ACC112 (cell line): ENCODE data around the gene CR2.
"Not testable (repeated sequence)": the region's sequence is repeated elsewhere in the genome, so short reads cannot be mapped to it uniquely, and the experiment has no call there.

Experiments
- H2AFZ ChIP-seq: fragments of 200-600 bp; sonication (generic); one replicate; pipeline ENCODE4 v1.6.0; 2017; ENCODE audit warnings: antibody characterized with exemption, low read length; ENCODE audit not compliant: unreplicated experiment
- H3K27ac ChIP-seq: fragments of 200-600 bp; sonication (generic); 2 replicates; pipeline ENCODE4 v1.5.1; 2014; ENCODE audit warnings: low read depth, mild to moderate bottlenecking, antibody characterized with exemption, low read length, moderate library complexity
- H3K27me3 ChIP-seq: fragments of 200-600 bp; sonication (generic); 2 replicates; pipeline ENCODE4 v1.6.1; 2014; ENCODE audit warnings: mild to moderate bottlenecking, antibody characterized with exemption, low read length, moderate library complexity, mixed read lengths; ENCODE audit not compliant: insufficient read depth
- H3K36me3 ChIP-seq: fragments of 200-600 bp; sonication (generic); 2 replicates; pipeline ENCODE4 v1.6.1; 2016; ENCODE audit warnings: mild to moderate bottlenecking, antibody characterized with exemption, low read length, moderate library complexity, mixed read lengths; ENCODE audit not compliant: insufficient read depth
- H3K4me1 ChIP-seq: fragments of 200-600 bp; sonication (generic); one replicate; pipeline ENCODE4 v1.6.1; 2016; ENCODE audit warnings: low read length, mixed read lengths; ENCODE audit not compliant: insufficient read depth, unreplicated experiment, control insufficient read depth
- H3K4me3 ChIP-seq: fragments of 200-600 bp; sonication (generic); 2 replicates; pipeline ENCODE4 v1.5.1; 2014; ENCODE audit warnings: mild to moderate bottlenecking, low read depth, low read length
- H3K79me2 ChIP-seq: fragments of 200-600 bp; sonication (generic); one replicate; pipeline ENCODE4 v1.6.0; 2016; ENCODE audit warnings: low read length; ENCODE audit not compliant: control insufficient read depth, unreplicated experiment, insufficient read depth

CR2 gene

DNA sequence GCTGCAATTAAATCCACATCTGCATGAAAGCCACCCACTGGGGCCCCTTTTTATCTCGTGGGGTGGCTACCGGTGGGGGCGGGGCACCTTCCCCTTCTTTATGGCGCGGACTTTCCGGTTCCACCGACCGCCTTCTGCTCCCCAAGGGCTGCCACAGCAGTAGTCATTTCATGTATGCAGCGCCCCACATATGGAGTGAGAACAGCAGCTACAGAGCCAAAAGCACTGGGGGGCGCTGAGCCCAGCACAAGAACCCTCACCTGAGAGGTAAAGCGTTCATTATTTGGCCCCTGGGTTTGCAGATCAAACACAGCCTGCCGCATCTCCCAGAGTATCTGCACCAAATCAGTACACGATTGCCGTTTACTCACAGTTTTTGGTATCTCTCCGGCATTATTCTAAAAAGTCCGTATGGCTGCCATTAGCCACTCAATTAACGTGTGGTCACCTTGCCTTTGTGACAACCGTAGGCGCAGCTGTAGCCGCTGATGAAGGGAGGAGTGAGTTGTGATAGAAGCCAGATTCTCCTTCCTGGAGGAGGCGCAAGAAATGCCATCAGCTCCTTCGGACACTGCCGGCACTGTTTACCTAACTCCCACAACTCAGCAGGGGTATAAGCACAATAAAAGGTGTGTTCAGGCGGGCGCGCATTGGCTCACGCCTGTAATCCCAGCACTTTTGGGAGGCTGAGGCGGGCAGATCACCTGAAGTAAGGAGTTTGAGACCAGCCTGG, 30.4 kb upstream of the CR2 start:
- Histone ChIP-seq H2AFZ (no peak overlapping the region), H3K4me3 (no peak overlapping the region)

DNA sequence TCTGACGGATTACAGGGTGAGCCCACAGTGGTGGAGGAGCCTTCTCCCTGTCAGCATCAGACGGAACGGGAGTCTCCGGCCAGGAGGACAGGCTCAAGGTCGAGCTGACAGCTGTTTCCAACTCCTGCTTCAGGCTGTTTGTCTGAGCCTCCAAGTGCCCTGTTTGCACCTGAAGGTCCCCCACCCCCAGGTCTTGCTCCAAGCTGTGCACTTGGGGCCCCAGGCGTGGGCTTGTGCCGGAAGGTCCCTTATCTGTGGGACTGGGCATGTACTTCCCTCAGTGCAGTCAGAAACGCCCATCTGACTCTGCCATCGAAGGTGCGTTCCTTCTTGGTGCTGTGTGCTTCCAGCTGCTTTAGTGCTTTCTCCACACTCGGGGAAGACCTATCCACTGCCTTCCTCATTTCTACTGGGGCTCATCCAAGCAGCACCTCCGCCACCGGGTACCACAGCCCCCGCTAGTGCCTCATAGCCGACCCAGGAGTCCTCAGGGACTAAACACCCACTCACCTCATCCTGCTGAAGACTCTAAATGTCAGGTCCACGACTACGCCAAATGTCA, 29.5 kb upstream of the CR2 start:
- Histone ChIP-seq H3K27me3 (peaks cover 51% of the 10 kb centered on the region), H3K27ac (no peak overlapping the region), H3K36me3 (no peaks in the 10 kb centered on the region), H3K4me1 (no peaks in the 10 kb centered on the region), H3K4me3 (no peak overlapping the region), H3K79me2 (no peaks in the 10 kb centered on the region), H2AFZ (no peak overlapping the region)

More for the DNA sequence above, 30.4 kb upstream of the CR2 start:
- H3K36me3 ChIP-seq, result no peaks in the 10 kb centered on the region
- H3K27me3 ChIP-seq, result peaks cover 50% of the 10 kb centered on the region
- H3K79me2 ChIP-seq, result no peaks in the 10 kb centered on the region
- no peak overlapping the region for H3K27ac ChIP-seq
- H3K4me1 ChIP-seq, result no peaks in the 10 kb centered on the region

DNA sequence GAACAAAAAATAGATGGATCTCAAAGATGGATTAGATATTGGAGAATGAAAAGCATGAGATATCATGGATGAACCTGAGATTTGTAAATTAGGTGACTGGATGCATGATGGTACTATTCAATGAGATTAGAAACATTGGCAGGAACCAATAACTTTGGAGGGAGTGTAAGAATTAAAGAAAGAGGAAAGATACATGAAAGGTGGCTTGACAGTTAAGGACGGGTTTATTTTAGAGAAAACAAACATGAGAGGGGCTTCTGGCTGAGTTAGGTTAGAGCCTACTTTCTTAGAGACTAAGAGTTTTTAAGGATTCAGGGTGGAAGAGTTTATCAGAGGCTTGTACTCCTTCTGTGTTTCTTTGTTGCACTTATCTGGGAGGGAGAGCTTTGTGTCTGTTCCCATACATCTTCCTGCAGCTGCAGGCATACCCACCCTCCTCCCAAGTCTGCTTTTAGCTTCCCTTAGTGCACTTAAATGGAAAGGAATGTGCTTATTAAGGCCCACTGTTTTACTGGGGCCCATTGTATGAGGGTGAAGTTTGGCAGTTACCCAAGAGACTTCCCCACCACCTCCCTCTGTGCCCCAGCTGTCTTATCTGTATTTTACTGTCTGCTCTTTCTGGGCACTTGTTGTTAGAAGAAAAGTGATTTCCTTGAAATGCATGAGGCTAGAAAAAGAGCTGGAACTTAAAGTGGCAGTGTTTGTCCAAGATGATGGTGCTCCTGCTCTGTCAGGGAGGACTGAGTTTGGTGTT, 26.1 kb upstream of the CR2 start:
- Histone ChIP-seq H3K79me2 (no peaks in the 10 kb centered on the region), H3K4me1 (no peaks in the 10 kb centered on the region), H3K27ac (no peak overlapping the region), H3K4me3 (no peak overlapping the region), H3K36me3 (no peaks in the 10 kb centered on the region), H2AFZ (no peak overlapping the region), H3K27me3 (peaks cover 54% of the 10 kb centered on the region)

DNA sequence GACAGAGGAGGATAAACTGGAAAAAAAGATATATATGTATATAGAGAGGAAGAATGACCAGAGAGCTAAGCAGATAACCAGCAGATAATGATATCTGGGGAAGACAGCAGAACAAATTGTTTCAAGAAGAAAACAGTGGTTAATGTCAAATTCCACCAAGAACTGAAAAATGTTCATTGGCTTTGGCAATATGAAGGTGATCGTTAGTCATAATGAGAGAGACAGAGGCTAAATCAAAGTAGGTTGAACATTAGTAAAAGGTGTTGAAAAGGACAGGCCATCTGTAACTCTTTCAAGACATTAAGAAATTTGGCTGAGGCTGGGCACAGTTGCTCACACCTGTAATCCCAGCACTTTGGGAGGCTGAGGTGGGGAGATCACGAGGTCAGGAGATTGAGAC, 25.3 kb upstream of the CR2 start:
- H3K4me3 ChIP-seq, result no peak overlapping the region
- H2AFZ ChIP-seq, result no peak overlapping the region
- no peaks in the 10 kb centered on the region for H3K4me1 ChIP-seq
- H3K36me3 ChIP-seq, result no peaks in the 10 kb centered on the region
- peaks cover 57% of the 10 kb centered on the region for H3K27me3 ChIP-seq
- no peak overlapping the region for H3K27ac ChIP-seq
- no peaks in the 10 kb centered on the region for H3K79me2 ChIP-seq

DNA sequence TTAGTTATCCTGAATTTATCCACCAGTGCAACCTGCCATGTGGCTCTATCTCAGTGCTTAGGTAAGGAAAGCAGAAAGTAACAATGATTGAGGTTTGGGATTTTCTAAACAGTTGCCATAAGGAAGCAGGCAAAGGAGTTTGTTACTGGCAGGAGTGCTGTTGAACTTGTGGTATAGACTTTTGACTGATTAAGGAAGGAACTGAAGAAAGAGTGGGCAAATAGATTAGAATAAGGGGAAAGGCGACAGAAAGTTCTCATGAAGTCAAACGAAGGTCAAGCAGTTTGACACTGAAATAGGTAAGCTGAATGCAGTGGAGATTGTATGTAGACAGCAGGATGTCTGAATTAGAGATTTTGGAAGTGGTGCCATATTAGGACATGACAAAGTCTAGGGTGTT, 24.2 kb upstream of the CR2 start:
- peaks cover 61% of the 10 kb centered on the region for H3K27me3 ChIP-seq
- H2AFZ ChIP-seq, result no peak overlapping the region
- H3K79me2 ChIP-seq, result no peaks in the 10 kb centered on the region
- H3K4me3 ChIP-seq, result no peak overlapping the region
- H3K36me3 ChIP-seq, result no peaks in the 10 kb centered on the region
- no peak overlapping the region for H3K27ac ChIP-seq
- no peaks in the 10 kb centered on the region for H3K4me1 ChIP-seq

DNA sequence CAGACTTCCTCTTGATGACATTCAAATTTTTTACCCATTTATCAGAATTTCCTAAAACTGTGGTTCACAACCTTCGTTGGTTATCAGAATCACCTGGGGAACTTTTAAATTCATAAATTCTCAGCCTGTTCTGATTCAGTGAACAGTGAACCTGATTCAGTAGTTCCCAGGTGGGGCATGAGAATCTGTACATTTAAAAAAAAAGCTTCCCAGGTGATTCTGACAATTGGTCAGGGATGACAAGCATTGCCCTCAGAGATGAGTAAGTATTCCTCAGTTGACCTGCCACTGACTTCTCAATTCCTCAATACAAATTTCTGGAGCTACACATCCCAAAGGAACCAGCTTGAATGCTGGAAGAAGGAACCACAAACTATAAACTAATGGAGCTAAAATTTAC, 23.5 kb upstream of the CR2 start:
- Histone ChIP-seq H3K4me3 (no peak overlapping the region), H3K27ac (no peak overlapping the region), H3K27me3 (peaks cover 66% of the 10 kb centered on the region), H2AFZ (no peak overlapping the region), H3K36me3 (no peaks in the 10 kb centered on the region), H3K4me1 (no peaks in the 10 kb centered on the region), H3K79me2 (no peaks in the 10 kb centered on the region)

DNA sequence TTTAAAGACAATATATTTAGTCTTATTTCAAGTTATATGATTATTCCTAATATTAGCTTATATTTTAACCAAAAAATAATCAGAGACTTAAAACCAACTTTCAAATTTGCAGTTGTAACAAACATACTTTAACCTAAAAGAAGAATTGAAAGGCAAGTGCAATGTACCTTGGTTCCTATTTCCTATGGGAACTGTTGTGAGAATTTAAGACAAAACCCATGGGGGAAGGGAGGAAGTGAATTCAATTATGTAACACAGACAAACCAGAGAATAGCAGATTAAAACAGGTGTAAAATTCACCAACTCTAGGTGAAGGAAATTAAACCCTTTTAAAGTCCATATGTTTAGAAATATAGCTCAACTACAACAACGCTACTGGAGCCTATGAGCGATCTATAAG, 22.6 kb upstream of the CR2 start:
- H2AFZ ChIP-seq, result no peak overlapping the region
- no peak overlapping the region for H3K4me3 ChIP-seq
- H3K27ac ChIP-seq, result no peak overlapping the region
- H3K79me2 ChIP-seq, result no peaks in the 10 kb centered on the region
- peaks cover 73% of the 10 kb centered on the region for H3K27me3 ChIP-seq
- no peaks in the 10 kb centered on the region for H3K4me1 ChIP-seq
- H3K36me3 ChIP-seq, result no peaks in the 10 kb centered on the region

DNA sequence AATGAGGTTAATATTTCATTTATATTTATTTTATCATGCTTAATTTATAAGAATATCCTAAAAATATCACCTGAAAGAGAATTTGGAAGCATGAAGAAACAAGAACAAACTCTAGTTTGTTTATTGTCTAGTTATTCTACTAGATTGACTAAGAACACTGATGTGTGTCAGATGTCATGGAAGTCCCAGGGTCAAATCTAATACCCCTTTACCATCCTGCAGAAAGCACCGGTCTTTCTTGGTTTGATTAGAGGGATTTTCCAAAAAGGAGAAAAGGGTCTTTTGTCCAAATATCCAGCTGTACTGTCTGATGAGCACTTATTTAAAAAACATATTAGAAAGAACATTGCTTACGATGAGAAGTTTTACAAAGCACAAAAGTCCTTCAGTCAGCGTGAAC, 20.7 kb upstream of the CR2 start:
- H3K79me2 ChIP-seq, result no peaks in the 10 kb centered on the region
- no peak overlapping the region for H3K4me3 ChIP-seq
- H3K27ac ChIP-seq, result no peak overlapping the region
- no peaks in the 10 kb centered on the region for H3K36me3 ChIP-seq
- peaks cover 62% of the 10 kb centered on the region for H3K27me3 ChIP-seq
- no peak overlapping the region for H2AFZ ChIP-seq
- no peaks in the 10 kb centered on the region for H3K4me1 ChIP-seq

DNA sequence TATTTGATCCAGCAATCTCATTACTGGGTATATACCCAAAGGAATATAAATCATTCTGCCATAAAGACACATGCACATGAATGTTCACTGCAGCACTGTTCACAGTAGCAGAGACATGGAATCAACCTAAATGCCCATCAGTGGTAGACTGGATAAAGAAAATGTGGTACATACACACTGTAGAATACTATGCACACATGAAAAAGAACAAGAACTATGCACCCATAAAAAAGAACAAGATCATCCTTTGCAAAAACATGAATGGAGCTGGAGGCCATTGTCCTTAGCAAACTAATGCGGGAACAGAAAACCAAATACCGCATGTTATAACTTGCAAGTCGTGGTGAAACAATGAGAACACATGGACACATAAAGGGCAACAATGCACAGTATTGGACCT, 17.4 kb upstream of the CR2 start:
- H3K4me1 ChIP-seq, H3K36me3 ChIP-seq, H3K79me2 ChIP-seq, H3K4me3 ChIP-seq, H3K27ac ChIP-seq, H2AFZ ChIP-seq: not testable (repeated sequence)
- H3K27me3 ChIP-seq, result peaks cover 56% of the 10 kb centered on the region

DNA sequence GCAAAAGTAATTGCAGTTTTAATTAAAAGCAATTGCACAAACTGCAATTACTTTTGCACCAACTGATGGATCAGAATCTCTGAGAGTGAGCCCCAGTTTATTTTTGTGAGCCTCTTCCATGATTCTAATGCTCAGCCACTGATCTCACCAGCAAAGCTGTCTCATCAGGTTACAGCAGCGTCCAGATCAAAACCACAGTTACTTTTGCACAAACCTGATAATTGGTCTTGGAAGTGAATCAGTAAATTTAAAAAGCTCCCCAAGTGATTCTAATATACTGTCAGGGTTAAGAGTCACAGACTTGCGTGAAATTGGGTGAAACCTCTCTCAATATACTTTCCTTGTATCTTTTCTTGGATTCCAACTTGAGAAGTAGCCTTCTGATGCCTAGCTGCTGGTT, 13.5 kb upstream of the CR2 start:
- Histone ChIP-seq H3K36me3 (no peaks in the 10 kb centered on the region), H3K27ac (no peak overlapping the region), H3K27me3 (peaks cover 50% of the 10 kb centered on the region), H3K79me2 (no peaks in the 10 kb centered on the region), H3K4me1 (no peaks in the 10 kb centered on the region), H3K4me3 (no peak overlapping the region), H2AFZ (no peak overlapping the region)
